HG02571 (cell line): ENCODE results near the gene DIPK1A.

Experiments used
- ATAC-seq: cut with Tn5 transposase; IDR thresholded peaks from one replicate; pipeline ENCODE4 v1.9.1; 2021; ENCODE audit warnings: mild to moderate bottlenecking, moderate library complexity; ENCODE audit not compliant: unreplicated experiment

DIPK1A gene

GRCh38 chr1:92879316-92879968 is 81.8 kb downstream of the DIPK1A start:
- no peak for ATAC-seq

- ATAC-seq, result no peak
Measured at GRCh38 chr1:92877792-92878191, 83.5 kb downstream of the DIPK1A start.

GRCh38 chr1:92877081-92877711 is 84.1 kb downstream of the DIPK1A start:
- no peak for ATAC-seq

- ATAC-seq, result no peak
Measured at GRCh38 chr1:92876351-92876750, 84.9 kb downstream of the DIPK1A start.

- no peak for ATAC-seq
Measured at GRCh38 chr1:92874987-92875386, 86.3 kb downstream of the DIPK1A start.

- ATAC-seq, result no peak
Measured at GRCh38 chr1:92872719-92873118, 88.5 kb downstream of the DIPK1A start.

- ATAC-seq, result no peak
Measured at GRCh38 chr1:92870591-92870990, 90.7 kb downstream of the DIPK1A start.

GRCh38 chr1:92864131-92864530 is 97.1 kb downstream of the DIPK1A start:
- ATAC-seq, result no peak

GRCh38 chr1:92862605-92863004 is 98.7 kb downstream of the DIPK1A start:
- no peak for ATAC-seq

GRCh38 chr1:92859400-92860039 is 101.7 kb downstream of the DIPK1A start:
- no peak for ATAC-seq

GRCh38 chr1:92858564-92859399 is 102.5 kb downstream of the DIPK1A start:
- no peak for ATAC-seq

- ATAC-seq, result no peak
Measured at GRCh38 chr1:92857817-92858216, 103.4 kb downstream of the DIPK1A start.

- ATAC-seq, result no peak
Measured at GRCh38 chr1:92855236-92855635, 106.0 kb downstream of the DIPK1A start.

- ATAC-seq, result no peak
Measured at GRCh38 chr1:92854101-92854785, 107.0 kb downstream of the DIPK1A start.

GRCh38 chr1:92853299-92853698 is 108.0 kb downstream of the DIPK1A start:
- no peak for ATAC-seq

- no peak for ATAC-seq
Measured at GRCh38 chr1:92851729-92852128, 109.5 kb downstream of the DIPK1A start.

- no peak for ATAC-seq
Measured at GRCh38 chr1:92850019-92850418, 111.2 kb downstream of the DIPK1A start.

GRCh38 chr1:92848201-92848600 is 113.1 kb downstream of the DIPK1A start:
- no peak for ATAC-seq

- ATAC-seq, result no peak
Measured at GRCh38 chr1:92845908-92846307, 115.4 kb downstream of the DIPK1A start.

GRCh38 chr1:92844439-92844838 is 116.8 kb downstream of the DIPK1A start:
- ATAC-seq, result no peak
